Progenitor cell of endocrine pancreas (in vitro differentiated cells): ENCODE results near the gene FAM186B. TPM values are rescaled to one million over a fixed set of nuclear protein-coding genes. Genes with fewer than 3 reads are reported as not detected.

Source experiments
- DNase-seq: peaks from one replicate; pipeline ENCODE4 v3.0.0; 2021; ENCODE audit warnings: low spot score; ENCODE audit not compliant: unreplicated experiment
- H3K27ac Mint-ChIP-seq: 2 replicates; pipeline ENCODE4 v1.8.0; 2021; ENCODE audit warnings: mild to moderate bottlenecking, moderate library complexity, mixed read lengths
- H3K27me3 Mint-ChIP-seq: 2 replicates; pipeline ENCODE4 v1.8.0; 2021; ENCODE audit warnings: mixed read lengths
- H3K36me3 Mint-ChIP-seq: 2 replicates; pipeline ENCODE4 v1.8.0; 2022; ENCODE audit warnings: mixed read lengths; ENCODE audit not compliant: insufficient read depth
- H3K4me1 Mint-ChIP-seq: 2 replicates; pipeline ENCODE4 v1.8.0; 2021; ENCODE audit warnings: low read depth, mixed read lengths
- H3K4me3 Mint-ChIP-seq: 2 replicates; pipeline ENCODE4 v1.8.0; 2021; ENCODE audit warnings: low read depth, mild to moderate bottlenecking, moderate library complexity, mixed read lengths
- H3K9me3 Mint-ChIP-seq: 2 replicates; pipeline ENCODE4 v1.8.0; 2021; ENCODE audit warnings: low read depth, mixed read lengths
- CTCF ChIP-seq: fragments of 200-600 bp; sonication (generic); IDR thresholded peaks from one replicate; pipeline ENCODE4 v1.5.0; 2021; ENCODE audit warnings: antibody characterized with exemption, mild to moderate bottlenecking; ENCODE audit not compliant: unreplicated experiment
- total RNA-seq: library from RNA; stranded (reverse); gene quantifications from 2 replicates; pipeline ENCODE4 v1.2.1, GENCODE V29; 2021

FAM186B gene
- total RNA-seq, 1 donor from 2014 or later, result 0.24 TPM

- no peaks in the 10 kb centered on the region for H3K36me3 Mint-ChIP-seq
- DNase-seq, result no peak
- H3K9me3 Mint-ChIP-seq, result no peaks in the 10 kb centered on the region
- no peaks in the 10 kb centered on the region for H3K4me1 Mint-ChIP-seq
- no peaks in the 10 kb centered on the region for H3K27me3 Mint-ChIP-seq
- H3K27ac Mint-ChIP-seq, result peak overlapping the region; percentile 50
- no peak overlapping the region for H3K4me3 Mint-ChIP-seq
- TF ChIP-seq CTCF, result no peak
Measured at GRCh38 chr12:49599961-49600360, 5.5 kb downstream of the FAM186B start.

- Mint-ChIP-seq H3K9me3 (no peaks in the 10 kb centered on the region), H3K27me3 (no peaks in the 10 kb centered on the region), H3K4me1 (no peaks in the 10 kb centered on the region), H3K36me3 (peaks cover 2% of the 10 kb centered on the region), H3K4me3 (no peak overlapping the region), H3K27ac (no peak overlapping the region)
- no peak for DNase-seq
- no peak for TF ChIP-seq CTCF
Measured at GRCh38 chr12:49598527-49598926, 6.9 kb downstream of the FAM186B start.

GRCh38 chr12:49588721-49589516 lies 16.5 kb downstream of the FAM186B start:
- H3K9me3 Mint-ChIP-seq, result no peaks in the 10 kb centered on the region
- H3K36me3 Mint-ChIP-seq, result peaks cover 16% of the 10 kb centered on the region
- DNase-seq, result no peak

GRCh38 chr12:49588281-49588680 lies 17.2 kb downstream of the FAM186B start:
- no peak overlapping the region for H3K27ac Mint-ChIP-seq
- H3K9me3 Mint-ChIP-seq, result no peaks in the 10 kb centered on the region
- H3K36me3 Mint-ChIP-seq, result peaks cover 16% of the 10 kb centered on the region
- no peak for TF ChIP-seq CTCF
- H3K27me3 Mint-ChIP-seq, result no peaks in the 10 kb centered on the region
- no peaks in the 10 kb centered on the region for H3K4me1 Mint-ChIP-seq
- no peak for DNase-seq
- H3K4me3 Mint-ChIP-seq, result no peak overlapping the region

More at GRCh38 chr12:49588721-49589516, 16.5 kb downstream of the FAM186B start:
- Mint-ChIP-seq H3K27ac (no peak overlapping the region), H3K27me3 (no peaks in the 10 kb centered on the region), H3K4me1 (no peaks in the 10 kb centered on the region), H3K4me3 (no peak overlapping the region)
- no peak for TF ChIP-seq CTCF

- peak; percentile 23 for TF ChIP-seq CTCF
- peaks cover 6% of the 10 kb centered on the region for H3K4me1 Mint-ChIP-seq
- no peak overlapping the region for H3K27ac Mint-ChIP-seq
- no peaks in the 10 kb centered on the region for H3K27me3 Mint-ChIP-seq
- H3K4me3 Mint-ChIP-seq, result no peak overlapping the region
- DNase-seq, result no peak
- H3K36me3 Mint-ChIP-seq, result peaks cover 16% of the 10 kb centered on the region
- H3K9me3 Mint-ChIP-seq, result no peaks in the 10 kb centered on the region
Measured at GRCh38 chr12:49587174-49587908, 18.1 kb downstream of the FAM186B start.
